Measurements from ENCODE around the gene IKBKG.

DNA sequence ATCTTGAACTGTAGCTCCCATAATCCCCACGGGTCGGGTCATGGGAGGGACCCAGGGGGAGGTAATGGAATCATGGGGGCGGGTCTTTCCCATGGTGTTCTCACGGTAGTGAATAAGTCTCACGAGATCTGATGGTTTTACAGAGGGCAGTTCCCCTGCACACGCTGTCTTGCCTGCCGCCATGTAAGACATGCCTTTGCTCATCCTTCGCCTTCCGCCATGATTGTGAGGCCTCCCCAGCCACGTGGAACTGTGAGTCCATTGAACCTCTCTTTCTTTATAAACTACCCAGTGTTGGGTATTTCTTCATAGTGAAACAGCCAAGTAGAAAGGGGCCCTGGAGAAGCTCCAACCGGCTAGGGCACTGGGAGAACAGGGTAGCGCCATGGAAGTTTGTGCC lies 49.8 kb downstream of the IKBKG start:
- TF ChIP-seq CTCF (CRISPR knock-in tag; IDR thresholded peaks at IDR 0.05) (no peak), EP300 (IDR thresholded peaks at IDR 0.05; ENCODE audit: low read depth in 2 of 2, low read length in 2 of 2) (no peak), EP300 (CRISPR knock-in tag; IDR thresholded peaks at IDR 0.05; ENCODE audit: borderline replicate concordance) (no peak), POLR2A (IDR thresholded peaks at IDR 0.05; ENCODE audit: insufficient read depth in 1 of 2, low read depth in 2 of 2, low read length in 2 of 2) (no peak), HCFC1 (IDR thresholded peaks at IDR 0.05; ENCODE audit: low read depth, low read length) (no peak), YY1 (IDR thresholded peaks at IDR 0.05; ENCODE audit: insufficient read depth, insufficient replicate concordance, low read depth, low read length) (no peak), ZNF317 (CRISPR knock-in tag; IDR thresholded peaks at IDR 0.05) (no peak), HNRNPUL1 (IDR thresholded peaks at IDR 0.05; ENCODE audit: low read depth, low read length) (no peak), ZNF484 (CRISPR knock-in tag; IDR thresholded peaks at IDR 0.05; ENCODE audit: borderline replicate concordance, low read depth) (no peak), ASH2L (IDR thresholded peaks at IDR 0.05; ENCODE audit: insufficient read length, low read depth, low read length) (no peak), MEF2D (CRISPR knock-in tag; IDR thresholded peaks at IDR 0.05) (no peak)
